Measurements from ENCODE around the gene CAV1. TPM values are rescaled to one million over a fixed set of nuclear protein-coding genes. Genes with fewer than 3 reads are reported as not detected.

CAV1 gene
- total RNA-seq, 8 experiments from 2014 or later: 1.9 to 113 (median 9.0) TPM

GRCh38 chr7:116511552-116512519, 13.0 kb upstream of the CAV1 start:
- no peaks in the 10 kb centered on the region for H3K4me1 ChIP-seq (replicated peaks in 1 of 2)
- no peak overlapping the region for H3K4me3 ChIP-seq
- in situ Hi-C loops (cut with MboI; ENCODE audit: low pct_unique_long_range_greater_than_20kb in 2 of 9, low sequenced_read_pairs in 9 of 9, unreplicated experiment in 9 of 9): loop anchor here in 3 of 9 experiments (25.0 kb wide), 1 partner anchor 250 kb away; no protein-coding TSS in a partner anchor
- no peak overlapping the region for H3K27ac ChIP-seq
- ATAC-seq (replicated peaks in 6 of 8): peak in 5 of 8 experiments; percentile 32 to 79 (median 67)
- 68 to 100% (median 84%) methylated on average over 3 to 6 of the region's 12 CpGs; no CpG with 5 or more reads in 1 of the 10 experiments for WGBS, 10 experiments

DNA sequence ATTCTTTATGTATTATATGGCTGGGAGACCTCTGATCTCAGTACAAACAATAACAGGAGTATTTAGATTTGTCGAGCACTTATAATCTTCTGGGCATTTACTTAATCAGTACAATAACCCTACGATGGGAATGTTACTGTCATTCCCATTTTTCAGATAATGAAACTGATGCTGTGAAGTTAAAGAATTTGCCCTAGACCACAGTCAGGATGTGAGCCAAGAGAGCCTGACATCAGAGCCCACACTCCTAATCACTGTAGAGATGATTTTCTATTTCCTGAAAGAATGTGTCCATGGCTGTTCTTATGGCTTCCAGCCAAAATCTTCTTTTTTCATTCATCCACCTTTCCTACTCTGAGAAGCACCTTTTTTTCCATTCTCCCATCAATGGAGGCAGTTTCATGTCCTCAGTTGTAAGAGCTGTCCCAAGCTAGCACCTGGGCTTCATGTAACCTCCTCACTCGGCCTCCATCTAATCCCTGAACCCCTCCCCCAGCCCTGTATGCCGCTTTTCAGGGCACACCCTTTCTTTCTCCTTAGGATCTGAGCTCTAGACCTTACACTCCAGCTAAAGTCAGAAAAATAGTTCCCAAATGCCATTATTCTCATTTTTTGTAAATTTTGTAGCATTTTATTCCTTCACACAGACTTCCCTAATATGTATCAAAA, 12.2 kb upstream of the CAV1 start:
- no peaks in the 10 kb centered on the region for H3K4me1 ChIP-seq (replicated peaks in 1 of 2)
- H3K4me3 ChIP-seq: no peak overlapping the region
- WGBS, 10 experiments: 71 to 100% (median 92%) methylated on average over 1 to 4 of the region's 4 CpGs; no CpG with 5 or more reads in 1 of the 10 experiments
- in situ Hi-C loops (cut with MboI; ENCODE audit: low pct_unique_long_range_greater_than_20kb in 2 of 9, low sequenced_read_pairs in 9 of 9, unreplicated experiment in 9 of 9): loop anchor here in 3 of 9 experiments (25.0 kb wide), 1 partner anchor 250 kb away; no protein-coding TSS in a partner anchor
- no peak overlapping the region for H3K27ac ChIP-seq
- no peak for ATAC-seq (replicated peaks in 6 of 8)

- no peak overlapping the region for H3K27ac ChIP-seq
- in situ Hi-C loops (cut with MboI; ENCODE audit: low pct_unique_long_range_greater_than_20kb in 2 of 9, low sequenced_read_pairs in 9 of 9, unreplicated experiment in 9 of 9): loop anchor here in 3 of 9 experiments (25.0 kb wide), 1 partner anchor 253 kb away; no protein-coding TSS in a partner anchor
- H3K4me1 ChIP-seq (replicated peaks in 1 of 2): no peaks in the 10 kb centered on the region
- H3K4me3 ChIP-seq: no peak overlapping the region
- no peak for ATAC-seq (replicated peaks in 6 of 8)
These were observed 9.3 kb upstream of the CAV1 start for GRCh38 chr7:116515584-116515983.

- ATAC-seq (replicated peaks in 6 of 8): no peak
- Histone ChIP-seq H3K27ac (no peak overlapping the region), H3K4me3 (no peak overlapping the region), H3K4me1 (replicated peaks in 1 of 2) (no peaks in the 10 kb centered on the region)
- in situ Hi-C loops (cut with MboI; ENCODE audit: low pct_unique_long_range_greater_than_20kb in 2 of 9, low sequenced_read_pairs in 9 of 9, unreplicated experiment in 9 of 9): loop anchor here in 3 of 9 experiments (25.0 kb wide), 1 partner anchor 254 kb away; no protein-coding TSS in a partner anchor
These were observed 8.5 kb upstream of the CAV1 start for GRCh38 chr7:116516324-116516723.

DNA sequence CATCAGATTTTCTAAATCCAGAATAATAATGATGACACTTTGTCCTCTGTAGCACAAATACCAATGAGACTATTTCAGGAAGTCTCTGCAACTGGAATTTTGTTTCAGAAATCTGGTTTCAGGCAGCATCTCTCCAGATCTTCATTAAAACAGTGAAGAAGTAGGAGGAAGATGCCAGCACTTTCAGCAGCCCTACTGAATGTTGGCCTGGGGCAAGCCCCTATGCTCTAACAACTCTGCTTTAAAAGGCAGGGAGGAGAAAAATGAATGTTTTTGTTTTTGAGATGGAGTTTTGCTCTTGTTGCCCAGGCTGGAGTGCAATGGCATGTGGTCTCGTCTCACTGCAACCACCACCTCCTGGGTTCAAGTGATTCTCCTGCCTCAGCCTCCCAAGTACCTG, 7.2 kb upstream of the CAV1 start:
- Histone ChIP-seq H3K4me1 (replicated peaks in 1 of 2) (no peaks in the 10 kb centered on the region), H3K27ac (no peak overlapping the region), H3K4me3 (no peak overlapping the region)
- WGBS, 10 experiments: 56 to 100% (median 100%) methylated on average over 1 of the region's 1 CpG; no CpG with 5 or more reads in 6 of the 10 experiments
- in situ Hi-C loops (cut with MboI; ENCODE audit: low pct_unique_long_range_greater_than_20kb in 2 of 9, low sequenced_read_pairs in 9 of 9, unreplicated experiment in 9 of 9): loop anchor here in 3 of 9 experiments (25.0 kb wide), 1 partner anchor 255 kb away; no protein-coding TSS in a partner anchor
- ATAC-seq (replicated peaks in 6 of 8): no peak

DNA sequence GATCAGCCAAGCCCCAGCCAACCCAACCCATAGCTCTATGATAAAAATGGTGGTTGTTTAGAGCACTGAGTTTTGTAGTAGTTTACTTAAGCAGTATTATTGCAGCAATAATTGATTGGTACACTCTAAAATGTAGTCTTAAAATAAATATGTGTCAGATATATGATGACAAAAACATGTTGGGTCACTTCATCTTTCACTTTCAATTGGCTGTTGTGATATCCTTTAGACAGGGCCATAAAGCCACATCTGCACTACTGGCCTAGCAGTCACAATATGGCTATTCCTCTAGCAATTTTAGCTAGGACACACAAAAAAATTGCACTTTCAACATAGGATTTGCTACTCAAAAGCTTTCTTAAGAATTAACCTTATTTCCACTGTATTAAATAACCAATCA, 5.9 kb upstream of the CAV1 start:
- in situ Hi-C loops (cut with MboI; ENCODE audit: low pct_unique_long_range_greater_than_20kb in 2 of 9, low sequenced_read_pairs in 9 of 9, unreplicated experiment in 9 of 9): loop anchor here in 3 of 9 experiments (25.0 kb wide), 1 partner anchor 257 kb away; no protein-coding TSS in a partner anchor
- Histone ChIP-seq H3K27ac (no peak overlapping the region), H3K4me1 (replicated peaks in 1 of 2) (no peaks in the 10 kb centered on the region), H3K4me3 (no peak overlapping the region)
- no peak for ATAC-seq (replicated peaks in 6 of 8)

DNA sequence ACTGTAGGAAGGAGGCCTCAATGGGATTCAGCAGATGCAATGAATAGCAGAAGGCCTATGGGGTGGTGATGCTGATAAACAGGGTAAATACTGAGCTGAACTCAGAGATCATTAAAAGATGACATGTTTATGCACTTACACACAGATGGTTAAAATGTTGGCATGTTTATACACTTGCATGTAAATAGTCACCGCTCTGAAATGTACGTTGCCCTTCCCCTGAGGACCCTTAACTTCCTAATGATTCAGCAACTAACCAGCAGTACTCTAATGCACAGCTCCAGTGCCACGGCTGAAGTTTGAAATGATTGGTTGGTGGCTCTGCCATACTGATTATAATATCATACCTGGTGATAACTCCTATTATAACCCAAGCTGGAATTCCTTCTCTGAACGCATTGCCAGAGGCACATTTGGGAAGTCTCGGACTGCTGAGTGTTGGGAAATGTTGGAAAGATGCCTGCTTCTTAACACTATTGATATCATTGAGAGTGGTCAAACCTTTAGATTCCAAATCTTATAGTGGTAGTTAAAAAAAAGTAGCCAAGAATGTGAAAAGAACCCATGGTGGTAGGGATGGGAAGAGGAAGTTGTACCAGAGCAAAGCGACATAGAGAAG, 3.7 kb upstream of the CAV1 start:
- in situ Hi-C loops (cut with MboI; ENCODE audit: low pct_unique_long_range_greater_than_20kb in 2 of 9, low sequenced_read_pairs in 9 of 9, unreplicated experiment in 9 of 9): loop anchor here in 3 of 9 experiments (25.0 kb wide), 1 partner anchor 259 kb away; no protein-coding TSS in a partner anchor
- WGBS, 10 experiments: 65 to 100% (median 92%) methylated on average over 1 to 6 of the region's 6 CpGs
- ATAC-seq (replicated peaks in 6 of 8): no peak
- Histone ChIP-seq H3K4me1 (replicated peaks in 1 of 2) (peaks cover 0 to 2% of the 10 kb centered on the region in 2 donors), H3K4me3 (no peak overlapping the region), H3K27ac (no peak overlapping the region)

- WGBS, 10 experiments: 12 to 95% (median 48%) methylated on average over 2 to 5 of the region's 5 CpGs
- H3K4me1 ChIP-seq (replicated peaks in 1 of 2): peaks cover 2 to 3% of the 10 kb centered on the region in 2 donors
- ATAC-seq (replicated peaks in 6 of 8): no peak
- no peak overlapping the region for H3K4me3 ChIP-seq
- in situ Hi-C loops (cut with MboI; ENCODE audit: low pct_unique_long_range_greater_than_20kb in 2 of 9, low sequenced_read_pairs in 9 of 9, unreplicated experiment in 9 of 9): loop anchor here in 3 of 9 experiments (25.0 kb wide), 1 partner anchor 260 kb away; no protein-coding TSS in a partner anchor
- H3K27ac ChIP-seq: no peak overlapping the region
These were observed 2.6 kb upstream of the CAV1 start for GRCh38 chr7:116522247-116522646.

DNA sequence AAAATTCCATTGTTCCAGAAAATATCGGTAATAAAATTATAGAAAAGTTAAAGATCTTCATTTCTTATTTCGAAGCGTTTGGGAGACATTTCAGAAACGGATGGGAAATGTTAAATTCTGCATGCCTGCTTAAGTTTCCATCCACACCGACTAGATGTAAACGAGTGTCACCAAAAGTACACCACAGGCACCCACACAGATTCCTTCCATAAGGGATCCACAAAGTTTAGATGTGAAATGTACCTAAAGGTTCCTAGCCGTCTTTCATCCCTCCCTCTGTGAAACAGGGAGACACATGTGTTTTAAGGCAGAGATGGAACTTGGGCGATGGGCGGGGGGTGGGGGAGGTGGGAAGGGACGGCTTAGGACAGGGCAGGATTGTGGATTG, 621 bp upstream of the CAV1 start:
- peaks cover 2 to 6% of the 10 kb centered on the region in 2 donors for H3K4me1 ChIP-seq (replicated peaks in 1 of 2)
- ATAC-seq (replicated peaks in 6 of 8): no peak
- H3K27ac ChIP-seq: no peak overlapping the region
- H3K4me3 ChIP-seq: peak overlapping the region in 4 of 5 donors; percentile 44 to 50 (median 46)
- in situ Hi-C loops (cut with MboI; ENCODE audit: low pct_unique_long_range_greater_than_20kb in 2 of 9, low sequenced_read_pairs in 9 of 9, unreplicated experiment in 9 of 9): loop anchor here in 3 of 9 experiments (25.0 kb wide), 1 partner anchor 262 kb away; no protein-coding TSS in a partner anchor
- 3 to 47% (median 23%) methylated on average over 5 to 7 of the region's 10 CpGs; no CpG with 5 or more reads in 2 of the 10 experiments for WGBS, 10 experiments

- in situ Hi-C loops (cut with MboI; ENCODE audit: low pct_unique_long_range_greater_than_20kb in 2 of 9, low sequenced_read_pairs in 9 of 9, unreplicated experiment in 9 of 9): no loop called here
- peak in 5 of 8 experiments; percentile 4 to 15 (median 11) for ATAC-seq (replicated peaks in 6 of 8)
- Histone ChIP-seq H3K4me3 (peak overlapping the region; percentile 43 to 50 (median 45)), H3K27ac (no peak overlapping the region), H3K4me1 (replicated peaks in 1 of 2) (peaks cover 2 to 6% of the 10 kb centered on the region in 2 donors)
- 0 to 3% methylated on average over 6 to 8 of the region's 36 CpGs; no CpG with 5 or more reads in 8 of the 10 experiments for WGBS, 10 experiments
These were observed 569 bp downstream of the CAV1 start for GRCh38 chr7:116525298-116525912.

DNA sequence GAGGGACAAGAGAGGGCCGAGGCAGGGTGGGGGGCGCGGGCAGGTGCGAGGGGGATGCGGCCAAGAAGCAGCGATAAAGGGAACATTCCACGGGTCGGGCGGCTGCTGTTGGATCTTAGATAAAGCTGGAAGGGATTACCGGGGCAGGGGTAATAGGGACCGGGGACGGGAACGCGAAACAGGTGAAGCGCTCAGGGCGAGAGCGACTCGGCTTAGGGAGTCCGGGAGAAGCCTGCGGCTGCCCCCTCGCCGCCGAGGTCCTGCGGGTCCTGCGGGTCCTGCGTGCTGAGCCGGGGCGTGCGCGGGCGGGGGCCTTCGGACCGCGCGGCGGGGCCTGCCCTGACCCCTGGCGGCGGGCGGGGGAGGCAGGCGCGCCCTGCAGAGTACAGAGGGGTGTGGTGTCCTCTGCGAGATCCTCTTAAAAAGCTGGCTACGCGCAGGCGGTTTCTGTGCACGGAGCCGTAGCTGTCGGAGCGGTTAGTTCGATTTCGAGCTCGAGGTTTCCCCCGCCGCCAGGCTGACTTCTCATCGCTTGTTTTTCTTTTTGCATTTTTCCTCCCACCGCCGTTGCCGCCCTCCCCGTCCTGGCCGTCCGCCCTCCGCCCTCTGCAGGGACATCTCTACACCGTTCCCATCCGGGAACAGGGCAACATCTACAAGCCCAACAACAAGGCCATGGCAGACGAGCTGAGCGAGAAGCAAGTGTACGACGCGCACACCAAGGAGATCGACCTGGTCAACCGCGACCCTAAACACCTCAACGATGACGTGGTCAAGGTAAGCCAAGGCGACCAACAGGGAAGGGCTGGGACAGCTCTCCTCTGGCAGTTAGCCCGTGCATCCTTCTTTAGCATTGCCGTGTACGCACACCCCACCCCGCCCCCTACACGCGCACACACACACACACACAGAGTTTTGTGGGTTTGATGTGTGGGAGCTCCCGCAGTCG, 1.4 kb downstream of the CAV1 start:
- Histone ChIP-seq H3K4me1 (replicated peaks in 1 of 2) (peaks cover 2 to 6% of the 10 kb centered on the region in 2 donors), H3K4me3 (peak overlapping the region; percentile 43 to 50 (median 45)), H3K27ac (no peak overlapping the region)
- peak; percentile 72 to 92 (median 90) for ATAC-seq (replicated peaks in 6 of 8)
- in situ Hi-C loops (cut with MboI; ENCODE audit: low pct_unique_long_range_greater_than_20kb in 2 of 9, low sequenced_read_pairs in 9 of 9, unreplicated experiment in 9 of 9): no loop called here
- WGBS, 10 experiments: 0 to 14% (median 7%) methylated on average over 4 to 9 of the region's 83 CpGs; no CpG with 5 or more reads in 6 of the 10 experiments
